Glomerular visceral epithelial cell (primary cell): Measurements from ENCODE around the gene PRPF38B.
A peak's percentile ranks its signal among the peaks of the same experiment; 100 is the strongest.

Source experiments
- DNase-seq: peaks from one replicate; pipeline ENCODE4 v3.0.0-alpha.2; 2016; ENCODE audit errors: extremely low spot score

PRPF38B gene

GRCh38 chr1:108717774-108718316 is 25.7 kb downstream of the PRPF38B start:
- no peak for DNase-seq

GRCh38 chr1:108718927-108719655 is 27.0 kb downstream of the PRPF38B start:
- no peak for DNase-seq

GRCh38 chr1:108719656-108720435 is 27.7 kb downstream of the PRPF38B start:
- DNase-seq = peak; percentile 65

GRCh38 chr1:108722292-108722691 is 30.2 kb downstream of the PRPF38B start:
- DNase-seq = no peak

GRCh38 chr1:108725906-108726305 is 33.8 kb downstream of the PRPF38B start:
- DNase-seq = no peak

GRCh38 chr1:108728327-108728923 is 36.3 kb downstream of the PRPF38B start:
- no peak for DNase-seq

GRCh38 chr1:108729481-108729880 is 37.4 kb downstream of the PRPF38B start:
- DNase-seq = no peak

GRCh38 chr1:108732398-108732797 is 40.3 kb downstream of the PRPF38B start:
- no peak for DNase-seq

- DNase-seq = no peak
Measured at GRCh38 chr1:108734171-108734865, 42.2 kb downstream of the PRPF38B start.

- no peak for DNase-seq
Measured at GRCh38 chr1:108742253-108742652, 50.1 kb downstream of the PRPF38B start.

GRCh38 chr1:108745980-108746381 is 53.9 kb downstream of the PRPF38B start:
- DNase-seq = no peak

GRCh38 chr1:108746382-108747170 is 54.5 kb downstream of the PRPF38B start, which contains the start of gene STXBP3:
Gene STXBP3, plus strand, starts transcription at chr1:108746674. Its CDS starts 64 bp downstream, at chr1:108746738.
- DNase-seq = peak; percentile 99

GRCh38 chr1:108747171-108747850 is 55.2 kb downstream of the PRPF38B start:
- peak; percentile 84 for DNase-seq

GRCh38 chr1:108747898-108748297 is 55.8 kb downstream of the PRPF38B start:
- DNase-seq = no peak

GRCh38 chr1:108749081-108749480 is 57.0 kb downstream of the PRPF38B start:
- no peak for DNase-seq

- peak; percentile 48 for DNase-seq
Measured at GRCh38 chr1:108750476-108751181, 58.5 kb downstream of the PRPF38B start.
